Measurements from ENCODE around the gene LMAN1L. TPM values are rescaled to one million over a fixed set of nuclear protein-coding genes. Genes with fewer than 3 reads are reported as not detected.

LMAN1L gene
- total RNA-seq, 1 experiment from 2014 or later = not detected

GRCh38 chr15:74794970-74795349 lies 17.7 kb upstream of the LMAN1L start:
- Mint-ChIP-seq H3K4me3 (no peak overlapping the region), H3K36me3 (ENCODE audit: insufficient read depth in 1 of 3, low read depth in 3 of 3) (peaks cover 0 to 5% (median 4%) of the 10 kb centered on the region in 3 experiments; a peak in 5 of 7 replicates), H3K27ac (no peak overlapping the region), H3K9me3 (no peaks in the 10 kb centered on the region), H3K27me3 (ENCODE audit: low read depth) (no peaks in the 10 kb centered on the region), H3K4me1 (peaks cover 14% of the 10 kb centered on the region in 2 experiments; a peak in 3 of 4 replicates)
- Histone ChIP-seq H3K4me2 (ENCODE audit: insufficient read depth, insufficient read length, low read length) (no peak overlapping the region), H3K79me1 (ENCODE audit: insufficient read depth, low read depth, low read length, poor library complexity, severe bottlenecking) (no peaks in the 10 kb centered on the region), H4K5ac (ENCODE audit: insufficient read length, low read depth, low read length) (no peak overlapping the region), H3K9me3 (ENCODE audit: control insufficient read depth, low read depth, low read length) (no peaks in the 10 kb centered on the region), H2AK5ac (ENCODE audit: insufficient read length, low read length) (no peak overlapping the region), H3T11ph (ENCODE audit: low read length) (no peak overlapping the region), H2BK120ac (ENCODE audit: low read depth, low read length, poor library complexity, severe bottlenecking) (no peak overlapping the region), H2BK12ac (ENCODE audit: insufficient read length, low read depth, low read length) (no peak overlapping the region), H2BK20ac (ENCODE audit: low read depth, low read length, poor library complexity, severe bottlenecking) (no peak overlapping the region), H2BK5ac (ENCODE audit: insufficient read length, low read length) (no peak overlapping the region), H4K20me1 (ENCODE audit: control insufficient read depth, insufficient read depth, insufficient read length) (no peaks in the 10 kb centered on the region), H3K9ac (ENCODE audit: extremely low read depth, insufficient read length, low read length) (no peak overlapping the region), H3K14ac (ENCODE audit: insufficient read depth, low read length) (no peak overlapping the region), H3K18ac (ENCODE audit: insufficient read length, low read depth, low read length) (no peak overlapping the region), H2BK15ac (ENCODE audit: low read depth, low read length) (no peak overlapping the region), H3K56ac (ENCODE audit: insufficient read length, low read depth, low read length) (no peak overlapping the region), H2AFZ (ENCODE audit: low read length) (no peak overlapping the region), H4K91ac (ENCODE audit: insufficient read length, low read depth, low read length) (no peak overlapping the region), H3K79me2 (ENCODE audit: insufficient read depth, low read length) (no peaks in the 10 kb centered on the region), H3K27ac (ENCODE audit: insufficient read length, low read depth, low read length) (no peak overlapping the region), H4K8ac (replicated peaks; ENCODE audit: insufficient read length, low read depth, low read length) (no peak overlapping the region), H3K23ac (ENCODE audit: insufficient read length, low read depth, low read length) (no peak overlapping the region), H3K23me2 (ENCODE audit: insufficient read length, low read depth, low read length, poor library complexity, severe bottlenecking) (no peaks in the 10 kb centered on the region), H3K27me3 (ENCODE audit: insufficient read depth, low read length) (no peaks in the 10 kb centered on the region), H3K4me1 (ENCODE audit: insufficient read depth, low read length) (no peaks in the 10 kb centered on the region), H3K4ac (ENCODE audit: low read depth, low read length) (no peak overlapping the region)
- no peak for TF ChIP-seq CTCF (conservative IDR thresholded peaks at IDR 0.05)
- DNase-seq = no peak
- no CpG with 5 or more reads among the region's 9 CpGs for WGBS (ENCODE audit: extremely low coverage, insufficient read length, low lambda C conversion rate)

All from H9 (cell line).